Measurements from ENCODE around the gene STEAP1B.
"Not testable (repeated sequence)": the region's sequence is repeated elsewhere in the genome, so short reads cannot be mapped to it uniquely, and the experiment has no call there.

Gene STEAP1B

DNA sequence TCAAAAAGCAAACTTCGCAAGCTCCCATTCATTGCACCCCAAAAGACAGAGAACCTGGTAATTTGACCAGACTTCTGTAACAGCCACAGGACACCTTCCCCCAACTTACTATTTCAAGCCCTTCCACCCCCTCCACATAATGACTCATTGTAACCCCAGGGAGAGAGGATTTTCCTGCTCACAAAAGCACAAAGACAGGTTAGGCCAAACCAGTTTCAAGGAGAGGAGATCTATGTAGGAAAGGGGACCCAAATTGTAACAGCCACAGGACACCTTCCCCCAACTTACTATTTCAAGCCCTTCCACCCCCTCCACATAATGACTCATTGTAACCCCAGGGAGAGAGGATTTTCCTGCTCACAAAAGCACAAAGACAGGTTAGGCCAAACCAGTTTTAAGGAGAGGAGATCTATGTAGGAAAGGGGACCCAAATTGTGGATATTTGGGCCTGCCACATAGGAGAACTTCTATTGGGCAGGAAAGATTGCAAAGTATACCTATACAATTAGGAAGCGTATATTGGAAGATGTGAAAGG is 66.8 kb downstream of the STEAP1B start:
- not testable (repeated sequence) for DNase-seq (ENCODE audit: low read depth in 1 of 2, low spot score in 1 of 2)

DNA sequence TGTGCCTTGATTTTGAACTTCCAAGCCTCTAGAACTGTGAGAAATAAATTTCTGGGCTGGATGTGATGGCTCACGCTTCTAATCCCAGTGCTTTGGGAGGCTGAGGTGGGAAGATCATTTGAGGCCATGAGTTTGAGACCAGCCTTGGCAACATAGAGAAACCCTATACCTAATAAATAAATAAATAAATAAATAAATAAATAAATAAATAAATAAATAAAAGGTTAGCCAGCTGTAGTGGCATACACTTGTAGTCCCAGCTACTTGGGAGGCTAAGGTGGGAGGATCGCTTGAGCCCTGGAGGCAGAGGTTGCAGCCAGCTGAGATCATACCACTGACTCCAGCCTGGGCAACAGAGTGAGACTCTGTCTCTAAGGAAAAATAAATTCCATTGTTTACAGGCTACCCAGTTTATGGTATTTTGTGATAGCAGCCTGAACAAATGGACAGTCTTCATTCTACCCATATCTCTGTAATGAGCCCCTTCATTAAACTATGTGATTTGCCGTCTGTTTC is 67.7 kb downstream of the STEAP1B start:
- DNase-seq (ENCODE audit: low read depth in 1 of 2, low spot score in 1 of 2): no peak

DNA sequence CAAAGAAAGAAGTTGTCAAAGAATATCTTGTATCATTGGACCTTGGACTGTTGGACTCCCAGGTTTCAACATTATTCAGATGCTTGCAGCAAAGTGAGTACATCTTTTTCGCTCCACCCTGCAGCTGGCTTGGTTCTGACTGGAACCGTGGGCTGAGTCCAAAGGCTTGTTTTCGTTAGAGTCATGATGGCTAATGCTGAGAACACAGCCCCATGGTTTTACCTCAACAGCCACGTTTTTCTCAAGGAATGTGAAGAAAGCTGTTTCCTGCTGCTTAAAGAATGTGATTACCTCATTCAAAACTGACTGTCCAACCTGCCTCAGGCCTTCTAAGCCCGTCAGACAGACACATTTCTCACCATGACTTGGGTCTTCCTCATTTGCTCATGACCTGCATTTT is 69.5 kb downstream of the STEAP1B start:
- no peak for DNase-seq (ENCODE audit: low read depth in 1 of 2, low spot score in 1 of 2)

DNA sequence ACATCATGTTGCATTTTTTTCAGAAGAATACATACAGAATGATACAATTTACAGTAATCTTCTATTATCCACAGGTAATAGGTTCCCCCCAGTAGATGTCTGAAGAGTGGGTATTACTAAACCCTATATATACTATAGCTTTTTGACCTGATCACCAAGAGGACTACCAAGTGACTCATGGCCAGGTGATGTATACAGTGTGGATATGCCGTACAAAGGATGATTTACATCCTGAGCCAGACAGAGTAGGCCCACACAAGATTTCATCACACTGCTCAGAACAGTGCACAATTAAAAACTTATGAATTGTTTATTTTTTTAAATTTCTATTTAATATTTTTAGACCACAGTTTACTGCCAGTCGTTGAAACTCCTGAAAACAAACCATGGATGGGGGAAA is 70.6 kb downstream of the STEAP1B start:
- DNase-seq (ENCODE audit: low read depth in 1 of 2, low spot score in 1 of 2): no peak

DNA sequence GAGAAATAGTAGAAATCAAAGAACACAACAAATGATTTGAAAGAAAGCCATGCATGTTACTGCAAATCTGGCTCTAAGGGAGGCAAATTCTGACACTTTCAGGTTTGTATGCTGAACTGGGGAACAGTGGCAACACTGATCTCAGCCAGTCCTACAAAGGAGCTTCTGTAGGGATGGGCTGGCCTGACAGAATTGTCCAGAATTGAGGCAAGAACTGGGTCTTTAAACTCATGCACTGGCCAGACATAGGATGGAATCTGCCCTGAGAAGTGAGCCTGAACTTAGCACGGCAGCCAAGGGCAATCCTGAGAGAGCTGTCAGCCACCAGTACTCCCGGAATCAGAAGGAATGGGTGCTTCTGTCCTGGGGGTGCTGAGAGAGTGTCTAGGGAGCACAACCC is 72.1 kb downstream of the STEAP1B start:
- no peak for DNase-seq (ENCODE audit: low read depth in 1 of 2, low spot score in 1 of 2)

DNA sequence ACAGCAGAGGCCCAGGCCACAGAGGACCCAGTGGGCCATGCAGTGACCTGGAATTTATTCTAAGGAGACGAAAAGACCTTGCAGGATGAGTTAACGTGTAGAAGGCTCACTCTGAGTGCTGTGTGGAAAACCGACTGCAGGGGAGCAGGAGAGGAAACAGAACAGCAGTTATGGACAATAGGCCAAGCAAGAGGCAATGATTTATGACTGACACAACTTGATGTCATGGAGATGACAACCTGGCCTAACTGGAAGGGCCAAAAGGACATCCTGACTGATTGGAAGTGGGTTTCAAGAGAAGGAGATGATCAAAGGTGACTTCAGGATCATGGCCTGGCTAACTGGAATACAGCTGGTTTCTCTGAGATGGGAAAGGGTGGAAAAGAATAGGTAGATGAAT is 72.9 kb downstream of the STEAP1B start:
- DNase-seq (ENCODE audit: low read depth in 1 of 2, low spot score in 1 of 2): no peak

DNA sequence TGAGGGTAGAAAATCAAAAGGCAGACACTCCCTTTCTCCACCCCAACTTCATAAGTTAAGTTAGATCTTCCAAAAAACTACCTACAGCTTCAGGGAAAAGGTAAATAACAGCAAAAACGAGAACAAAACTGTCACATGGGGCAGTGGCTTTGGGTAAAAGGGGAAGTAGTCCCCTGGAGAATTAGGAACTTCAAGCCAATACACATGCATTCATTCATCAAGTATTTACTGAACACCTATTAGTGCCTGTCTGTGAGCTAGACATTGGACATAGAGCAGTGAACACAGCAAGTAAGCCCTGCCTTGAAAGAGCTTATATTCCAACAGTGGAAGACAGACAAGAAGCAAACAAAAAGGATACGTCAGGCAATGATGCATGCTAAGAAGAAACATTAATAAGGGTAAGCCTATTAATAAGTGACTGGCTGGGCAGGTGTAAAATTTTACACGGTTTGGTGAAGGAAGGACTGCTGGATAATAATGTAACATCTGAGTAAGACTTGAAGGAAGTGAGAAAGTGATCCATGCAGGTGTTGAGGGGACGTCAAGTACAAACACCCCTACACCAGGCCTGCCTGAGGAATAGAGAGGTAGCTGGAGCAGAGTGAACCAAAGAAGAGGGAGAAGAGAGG is 73.4 kb downstream of the STEAP1B start:
- no peak for DNase-seq (ENCODE audit: low read depth in 1 of 2, low spot score in 1 of 2)

DNA sequence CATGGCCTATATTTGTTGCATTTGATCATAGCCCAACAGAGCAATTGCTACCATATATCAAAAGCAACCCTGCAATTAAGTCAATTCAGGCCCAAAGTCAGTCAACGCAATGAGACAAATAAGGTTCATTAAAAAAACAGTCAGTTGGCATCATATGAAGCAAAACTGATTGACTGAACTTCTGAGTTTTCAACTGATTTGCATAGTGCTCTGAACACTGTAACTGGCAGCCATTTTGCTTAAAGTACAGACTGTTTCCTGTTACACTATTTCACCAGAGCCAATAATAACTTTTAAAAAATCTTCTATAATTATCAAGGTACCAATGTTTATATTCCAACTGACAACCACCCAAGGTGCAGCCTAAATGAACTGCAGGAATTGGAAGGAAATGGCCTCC is 74.6 kb downstream of the STEAP1B start:
- no peak for DNase-seq (ENCODE audit: low read depth in 1 of 2, low spot score in 1 of 2)

DNA sequence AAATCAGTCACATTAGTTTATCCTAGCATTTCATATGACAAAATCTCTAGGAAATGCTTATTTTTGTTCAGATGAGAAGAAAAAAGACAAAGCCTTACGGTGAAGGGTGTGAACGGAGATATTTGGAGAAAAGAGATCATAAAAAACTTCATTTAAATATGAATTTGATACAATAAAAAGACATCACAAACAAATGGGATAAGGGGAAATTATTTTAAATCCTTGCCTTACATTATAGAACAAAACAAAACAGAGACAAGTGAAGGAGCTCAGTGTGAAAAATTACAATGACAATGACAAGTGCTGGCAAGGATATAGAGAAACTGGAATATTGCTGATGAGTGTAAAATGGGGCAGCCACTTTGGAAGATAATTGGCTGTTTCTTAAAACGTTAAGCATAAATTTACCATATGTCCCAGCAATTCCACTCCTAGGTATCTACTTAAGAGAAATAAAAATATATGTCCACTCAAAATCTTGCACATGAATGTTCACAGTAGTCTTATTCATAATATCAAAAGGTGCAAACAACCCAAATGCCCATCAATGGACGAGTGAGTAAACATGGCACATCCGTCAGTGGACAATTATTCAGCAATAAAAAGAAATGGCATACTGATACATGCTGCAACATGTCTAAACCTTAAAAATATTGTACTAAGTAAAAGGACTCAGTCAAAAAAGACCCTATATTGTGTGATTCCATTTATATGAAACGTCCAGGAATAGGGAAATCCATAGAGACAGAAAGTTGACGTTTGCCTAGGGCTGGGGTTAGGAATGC is 77.0 kb downstream of the STEAP1B start:
- DNase-seq (ENCODE audit: low read depth in 1 of 2, low spot score in 1 of 2): no peak

DNA sequence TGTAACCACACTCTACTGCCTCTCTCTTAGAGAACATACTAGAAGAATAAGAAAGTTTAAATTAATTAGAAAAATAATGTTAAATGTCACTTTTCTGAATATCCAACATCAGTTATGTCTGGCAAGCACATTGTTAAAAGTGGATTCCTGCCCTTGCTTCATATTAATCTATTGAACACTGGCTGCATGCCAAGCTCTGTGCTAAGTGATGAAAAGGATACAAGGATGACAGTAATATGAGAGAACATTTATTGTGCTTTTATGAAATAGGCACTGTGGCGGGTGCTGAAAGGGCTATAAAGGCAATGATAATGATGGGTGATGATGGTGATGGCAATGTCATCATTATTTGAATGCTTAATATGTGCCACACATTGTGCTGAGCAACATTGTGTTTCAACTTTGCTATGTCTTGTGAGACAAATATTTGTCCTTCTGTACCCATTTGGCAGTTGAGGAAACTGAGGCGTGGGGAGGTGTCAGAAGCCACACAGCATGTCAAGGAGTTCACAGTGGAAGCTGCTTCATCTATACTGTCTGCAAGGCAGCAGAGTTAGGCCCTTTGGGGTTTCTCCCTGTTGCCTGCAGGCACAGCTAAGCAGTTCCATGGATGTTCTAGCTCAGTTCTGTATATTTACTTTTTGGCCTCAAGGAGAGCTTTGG is 78.9 kb downstream of the STEAP1B start:
- DNase-seq (ENCODE audit: low read depth in 1 of 2, low spot score in 1 of 2): no peak

DNA sequence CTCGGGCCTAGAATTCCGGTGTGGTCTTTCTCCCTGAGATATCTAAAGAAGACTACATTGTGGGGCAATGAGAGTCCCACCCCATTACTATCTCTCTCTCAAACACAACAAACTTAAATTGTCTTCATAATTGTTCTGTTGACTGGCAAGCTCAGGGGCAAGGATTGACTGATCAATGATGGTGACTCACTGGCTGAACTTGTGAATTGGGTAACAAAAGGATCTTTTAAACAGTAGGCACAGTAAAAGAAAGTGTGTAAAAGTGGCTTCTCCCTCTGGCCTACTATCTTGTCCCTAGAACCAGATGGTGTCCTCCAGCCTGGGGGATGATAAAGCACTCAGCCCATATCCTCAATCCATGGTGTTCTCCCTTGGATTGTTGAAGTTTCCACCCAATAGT is 80.0 kb downstream of the STEAP1B start:
- DNase-seq (ENCODE audit: low read depth in 1 of 2, low spot score in 1 of 2): no peak

DNA sequence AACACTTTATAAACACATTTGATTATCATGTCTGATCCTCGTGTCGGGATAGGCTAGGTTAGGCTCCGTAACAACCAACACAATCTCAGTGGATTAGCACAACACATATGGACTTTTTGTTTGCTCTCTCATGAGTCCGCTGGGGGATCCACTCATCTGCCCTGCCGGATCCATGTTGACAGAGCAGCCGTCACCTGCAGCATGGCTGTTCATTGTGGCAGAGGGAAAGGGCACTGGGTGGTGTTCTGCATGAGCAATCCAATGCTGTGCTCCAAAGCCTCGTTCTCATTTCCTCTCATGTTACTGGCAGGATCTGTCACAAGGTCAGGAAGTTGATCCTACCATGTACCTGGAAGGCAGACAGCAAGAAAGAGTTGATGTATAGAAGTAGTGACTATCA is 80.5 kb downstream of the STEAP1B start:
- DNase-seq (ENCODE audit: low read depth in 1 of 2, low spot score in 1 of 2): no peak

DNA sequence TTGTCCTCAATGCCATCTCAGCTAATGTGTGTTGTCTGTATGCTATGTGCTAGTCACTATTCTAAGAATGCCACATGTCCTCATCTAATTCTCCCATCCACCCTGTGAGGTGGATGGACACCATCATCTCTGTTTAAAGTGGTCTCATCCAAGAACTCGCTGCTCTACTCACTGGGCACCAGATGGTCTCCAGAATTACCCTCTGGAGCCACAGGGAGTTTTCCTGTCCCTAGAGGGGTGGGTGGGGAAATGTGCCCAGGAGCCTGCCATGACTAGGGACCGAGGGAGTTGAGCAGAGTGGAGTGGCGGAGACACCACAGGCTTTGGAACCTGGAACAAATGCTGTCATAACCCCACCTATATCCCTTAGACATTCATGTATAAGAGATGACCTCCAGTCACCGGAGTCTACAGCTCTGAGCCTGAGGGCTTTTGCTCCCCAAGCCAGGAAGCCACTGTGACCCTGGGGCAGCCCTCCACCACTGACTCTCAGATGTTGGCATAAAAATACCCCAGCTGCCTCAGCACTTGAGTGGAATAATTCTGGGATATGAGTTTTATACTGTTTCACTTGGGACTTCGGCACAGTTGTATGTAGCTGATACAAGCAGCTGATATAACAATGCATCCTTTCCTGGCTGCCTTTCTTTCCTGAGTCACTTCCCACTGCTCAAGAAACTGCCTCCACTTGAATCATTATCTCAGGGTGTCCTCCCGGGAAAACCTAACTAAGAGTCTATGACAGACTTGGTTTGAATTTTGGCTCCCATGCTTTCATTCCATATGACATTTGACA is 81.5 kb downstream of the STEAP1B start:
- DNase-seq (ENCODE audit: low read depth in 1 of 2, low spot score in 1 of 2): no peak

DNA sequence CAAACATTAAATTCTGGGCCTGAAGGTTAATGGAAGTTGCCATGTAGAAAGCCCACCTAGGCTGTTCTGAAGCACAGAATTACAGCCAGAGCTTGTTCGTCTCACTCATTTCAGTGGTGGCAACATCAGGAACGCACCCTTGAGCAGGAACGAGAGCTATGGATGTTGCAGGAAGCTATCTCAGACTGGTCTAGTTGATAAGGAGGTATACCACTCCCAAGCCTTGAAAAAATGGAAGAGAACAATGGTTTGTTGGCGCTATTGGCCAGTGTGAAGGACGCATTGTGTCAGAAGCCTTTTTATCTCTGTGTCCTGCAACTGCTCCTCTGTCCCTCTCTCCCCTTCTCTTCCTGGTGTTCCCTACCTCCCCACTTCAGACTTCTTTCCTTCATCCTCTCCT is 82.1 kb downstream of the STEAP1B start:
- no peak for DNase-seq (ENCODE audit: low read depth in 1 of 2, low spot score in 1 of 2)

DNA sequence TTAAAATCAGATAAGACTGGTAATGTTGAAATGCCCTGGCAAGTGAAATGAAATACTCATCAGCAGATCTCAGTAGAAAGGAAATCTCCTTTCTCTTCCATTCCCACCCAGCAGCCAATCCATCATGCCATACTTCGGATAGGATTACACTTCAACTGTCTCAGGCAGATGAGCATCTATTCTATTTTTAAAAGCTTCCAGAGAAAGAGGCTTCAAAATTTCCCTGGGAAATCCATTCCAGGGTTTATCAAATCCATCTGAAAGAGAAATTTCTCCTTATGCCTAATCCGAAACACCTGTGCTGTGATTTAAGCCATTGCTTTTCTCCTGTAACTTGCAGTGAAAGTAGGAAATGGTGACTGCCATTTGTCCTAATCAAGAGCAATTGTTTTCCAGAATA is 82.6 kb downstream of the STEAP1B start:
- no peak for DNase-seq (ENCODE audit: low read depth in 1 of 2, low spot score in 1 of 2)

DNA sequence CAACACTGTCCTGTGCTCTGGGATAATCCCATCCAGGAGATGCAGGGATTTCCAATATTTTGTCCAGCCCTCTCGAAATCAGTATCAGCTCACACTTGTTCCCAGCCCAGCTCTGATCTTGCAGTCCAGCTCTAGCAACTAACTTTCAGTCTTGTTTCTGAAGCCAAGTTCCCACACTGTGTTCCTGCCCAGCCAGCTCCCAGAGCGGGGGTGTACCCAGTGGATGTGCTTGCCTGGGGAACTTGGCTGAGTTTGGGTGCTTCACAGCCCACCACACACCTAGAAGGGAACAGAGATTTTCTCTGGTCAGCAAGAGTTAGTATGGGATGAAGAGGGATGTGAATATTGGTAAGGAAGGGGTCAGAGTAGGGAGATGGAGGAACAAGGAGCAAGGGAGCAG is 85.6 kb downstream of the STEAP1B start:
- no peak for DNase-seq (ENCODE audit: low read depth in 1 of 2, low spot score in 1 of 2)

DNA sequence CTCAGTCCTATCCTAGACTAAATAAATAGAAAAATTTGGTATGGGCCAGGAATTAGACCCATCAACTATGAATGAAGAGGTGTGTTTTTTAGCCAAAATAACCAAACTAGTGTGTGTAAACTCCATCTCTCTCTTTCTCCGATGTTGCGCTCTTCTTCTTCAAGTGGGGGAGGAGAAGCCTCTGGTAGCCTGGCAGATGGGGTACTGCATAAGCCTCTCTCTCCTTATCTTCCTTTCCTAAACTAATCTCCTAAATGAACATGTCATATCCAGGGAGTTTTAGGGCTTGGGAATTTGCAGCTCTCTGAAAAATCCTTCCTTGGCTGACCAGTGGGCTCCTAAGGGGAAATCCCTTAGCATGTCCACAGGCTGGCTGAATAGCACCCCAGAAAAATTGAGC is 86.8 kb downstream of the STEAP1B start:
- no peak for DNase-seq (ENCODE audit: low read depth in 1 of 2, low spot score in 1 of 2)

DNA sequence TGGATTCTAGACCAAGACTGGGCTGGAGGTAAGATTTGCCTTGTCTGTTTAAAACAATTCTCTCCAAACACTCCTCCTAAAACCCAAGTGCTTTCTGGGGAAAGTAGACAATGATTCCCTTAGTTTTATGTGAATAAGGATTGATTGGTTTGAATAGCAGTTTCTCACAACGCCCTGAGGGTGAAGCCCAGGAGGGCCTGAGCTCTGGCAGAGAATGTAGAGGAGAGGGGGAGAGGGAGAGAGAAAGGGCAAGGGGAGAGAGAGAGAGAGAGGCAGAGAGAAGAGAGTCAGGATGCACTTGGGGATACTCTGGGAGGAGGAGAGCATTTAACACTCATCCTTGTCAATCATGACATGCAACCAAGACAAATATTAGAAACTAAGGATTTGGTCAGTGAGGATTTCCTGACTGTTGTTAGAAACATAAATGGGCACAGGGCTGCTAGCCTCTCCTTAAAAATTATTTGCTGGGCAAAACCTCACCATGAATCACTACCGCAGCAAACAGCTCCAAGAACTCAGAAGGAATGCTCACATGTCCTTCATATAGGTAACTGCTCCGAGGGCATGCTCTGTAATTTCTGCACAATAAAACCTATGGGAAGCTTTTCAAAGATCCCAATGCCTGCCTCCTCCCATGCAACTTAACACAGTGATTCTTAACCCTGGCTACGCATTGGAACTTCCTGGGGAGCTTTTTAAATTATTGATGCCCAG is 87.9 kb downstream of the STEAP1B start:
- no peak for DNase-seq (ENCODE audit: low read depth in 1 of 2, low spot score in 1 of 2)

DNA sequence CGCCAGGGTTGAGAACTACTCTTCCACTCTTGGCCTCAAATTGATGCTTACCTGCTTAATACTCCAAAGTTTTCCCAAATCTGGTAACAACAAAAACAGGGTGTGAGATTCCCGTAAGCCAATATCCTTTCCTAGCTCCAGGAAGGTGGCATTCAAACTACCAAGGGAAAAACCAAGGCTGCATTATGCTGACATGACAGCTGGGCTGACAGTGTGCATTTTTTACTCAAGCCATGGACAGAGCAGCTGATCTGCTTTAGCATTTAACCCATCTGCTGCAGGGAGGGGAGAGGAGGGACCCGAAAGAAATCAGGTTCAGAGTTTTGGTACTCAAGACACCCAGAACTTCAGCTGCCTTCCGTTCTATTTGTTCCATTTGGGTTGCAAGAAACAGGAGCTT is 93.3 kb downstream of the STEAP1B start:
- DNase-seq (ENCODE audit: low read depth in 1 of 2, low spot score in 1 of 2): no peak

DNA sequence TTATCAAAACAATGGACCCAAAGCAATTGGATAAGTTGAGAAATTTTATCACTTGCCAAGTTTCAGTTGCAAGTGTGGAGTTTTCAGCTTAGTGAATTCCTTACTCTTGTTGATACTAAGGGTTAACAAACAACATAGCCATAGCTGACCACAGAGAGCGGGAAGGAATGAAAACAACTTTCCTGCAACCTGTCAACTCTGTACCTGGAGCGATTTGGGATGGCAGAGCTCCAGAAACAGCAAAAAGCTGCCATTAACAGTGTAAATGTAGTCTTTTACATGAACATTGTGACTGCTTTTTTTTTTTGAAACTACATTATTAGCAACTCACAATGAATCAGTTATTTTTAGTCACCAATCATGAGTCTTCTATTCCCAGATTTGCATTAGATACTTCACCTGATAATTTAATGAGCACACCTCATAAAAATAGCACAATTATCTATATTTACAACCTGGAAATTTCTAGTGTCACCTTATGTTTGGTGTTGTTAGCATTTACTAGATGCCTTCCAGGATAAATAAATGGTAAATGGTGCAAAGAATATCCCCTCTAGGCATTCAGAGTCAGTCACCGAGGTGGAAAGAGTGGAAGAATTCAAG is 95.5 kb downstream of the STEAP1B start:
- DNase-seq (ENCODE audit: low read depth in 1 of 2, low spot score in 1 of 2): no peak

Data from activated T-helper 1 cell treated with anti-CD3 and anti-CD28 coated beads, Interleukin-2, amount 50 U/mL, for 16 hours (primary cell).